Pancreas (tissue), 10 donors: Measurements from ENCODE around the gene LOX. TPM values are rescaled to one million over a fixed set of nuclear protein-coding genes. Genes with fewer than 3 reads are reported as not detected.
A peak's percentile ranks its signal among the peaks of the same experiment; 100 is the strongest.

Source experiments
- ATAC-seq, 4 donors: fragments of 200-7000 bp; cut with Tn5 transposase; one replicate each; pipeline versions ENCODE4 v1.8.0 to v1.9.1; 2020; ENCODE audit warnings: mild to moderate bottlenecking in 4 of 4, moderate library complexity in 4 of 4
- DNase-seq, 6 donors: peaks; one replicate each; pipeline ENCODE4 v3.0.0-alpha.2; 2020
- FAIRE-seq: peaks from 2 replicates; lab custom pipeline; 2012; peaks lifted over from hg19 to GRCh38; lab: Jason Lieb, UNC
- H3K27ac ChIP-seq, 4 donors: fragments of 200-600 bp; sonication (generic); 1 replicate in 3 of 4; 2 replicates in 1 of 4; pipeline versions ENCODE4 v1.5.0 to v1.8.0; 2020
- H3K27me3 ChIP-seq, 4 donors: fragments of 200-600 bp; one replicate each; pipeline ENCODE4 v1.8.0; 2021
- H3K36me3 ChIP-seq, 3 donors: fragments of 200-600 bp; sonication (generic) in 1 of 3; one replicate each; pipeline versions ENCODE4 v1.5.0 to v1.8.0; 2020 to 2021
- H3K4me1 ChIP-seq, 3 donors: fragments of 200-600 bp; one replicate each; pipeline ENCODE4 v1.8.0; 2021
- H3K4me3 ChIP-seq, 4 donors: fragments of 200-600 bp; sonication (generic) in 2 of 4; one replicate each; pipeline versions ENCODE4 v1.5.0 to v1.8.0; 2020 to 2021
- H3K9me3 ChIP-seq, 4 donors: fragments of 200-600 bp; one replicate each; pipeline ENCODE4 v1.8.0; 2021
- WGBS, 2 donors: extraction: QIAGEN DNeasy Blood & Tissue Kit; methylation state at CpG; one replicate each; pipeline ENCODE4 v1.1.7; 2013; 5-methylcytosine and 5-hydroxymethylcytosine counted together
- intact Hi-C, 3 donors: fragments of 100-400 bp; cut with DNase I; formaldehyde crosslinking; loops; one replicate each; pipeline versions ENCODE4 v1.11.1 to v1.14.2; 2022
- polyA plus RNA-seq, 2 donors: library from polyadenylated mRNA; stranded (reverse); fragments of 200-250 nt; gene quantifications; one replicate each; pipeline ENCODE4 v1.2.3, GENCODE V29; 2013
- total RNA-seq, 6 donors: library from RNA; stranded (reverse); fragmentation: NEBNext Ultra II Directional in 4 of 6; extraction: Animal tissue kit (Norgen Biotek cat#: 25700) in 4 of 6; gene quantifications; one replicate each; pipeline versions ENCODE4 v1.2.1 to v1.2.4, GENCODE V29; 2021 to 2023
- TF ChIP-seq, protein P1 (sequence below), 4 donors: fragments of 200-600 bp; sonication (generic) in 3 of 4; IDR thresholded peaks; one replicate each; pipeline versions ENCODE4 v1.5.0 to v1.8.0; 2021; ENCODE audit warnings: antibody characterized with exemption in 4 of 4
- donor health status: healthy with polysubstance abuse.
- donor health status: DM: no; HTN: no; CAD: no; lungs with moderate emphysema.
- donor health status: DM: no; HTN: no; CAD: no.
- donor health status: control.
- donor health status: control.
- donor health status: Bipolar disorder and iron deficiency.
- donor health status: DM: yes; HTN: yes; CAD: no.
- donor health status: DM: no; HTN: no; CAD: no.
- donor health status: DM: no; HTN: no; CAD: no.
- donor health status: DM: yes; HTN: yes; CAD: no.

The LOX gene
- total and polyA plus RNA-seq, 8 donors: 0.65 to 14.8 (median 2.6) TPM

DNA sequence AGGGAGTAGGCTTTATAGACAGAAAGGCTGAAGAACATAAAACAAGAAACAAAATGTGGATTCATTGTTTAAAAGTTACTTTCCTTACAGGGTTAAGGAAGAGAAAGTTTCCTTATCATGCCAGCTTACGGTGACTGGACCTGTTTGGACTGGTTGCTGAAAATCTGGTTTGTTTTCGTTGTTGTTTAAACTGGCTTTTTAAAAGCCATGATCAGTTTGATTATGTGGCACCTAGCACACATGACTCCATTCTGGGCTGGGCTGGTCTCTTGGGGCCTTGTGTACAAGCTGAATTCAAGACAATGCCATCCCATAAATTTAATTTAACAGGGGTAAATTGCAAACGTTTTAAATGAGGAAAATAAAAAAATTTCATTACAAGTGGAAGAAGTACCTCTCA lies 32.9 kb upstream of the LOX start:
- DNase-seq (no peak), ATAC-seq (no peak), FAIRE-seq (no peak)
- no peak overlapping the region for H3K4me3 ChIP-seq
- no peaks in the 10 kb centered on the region for H3K4me1 ChIP-seq
- H3K27ac ChIP-seq: no peak overlapping the region
- no peaks in the 10 kb centered on the region for H3K9me3 ChIP-seq
- WGBS, 2 donors: 17 to 18% methylated on average over 3 of the region's 3 CpGs
- H3K36me3 ChIP-seq: no peaks in the 10 kb centered on the region
- peaks cover 0 to 6% (median 0%) of the 10 kb centered on the region in 4 donors for H3K27me3 ChIP-seq
- intact Hi-C loops: no loop called here
- TF ChIP-seq, protein P1, sequence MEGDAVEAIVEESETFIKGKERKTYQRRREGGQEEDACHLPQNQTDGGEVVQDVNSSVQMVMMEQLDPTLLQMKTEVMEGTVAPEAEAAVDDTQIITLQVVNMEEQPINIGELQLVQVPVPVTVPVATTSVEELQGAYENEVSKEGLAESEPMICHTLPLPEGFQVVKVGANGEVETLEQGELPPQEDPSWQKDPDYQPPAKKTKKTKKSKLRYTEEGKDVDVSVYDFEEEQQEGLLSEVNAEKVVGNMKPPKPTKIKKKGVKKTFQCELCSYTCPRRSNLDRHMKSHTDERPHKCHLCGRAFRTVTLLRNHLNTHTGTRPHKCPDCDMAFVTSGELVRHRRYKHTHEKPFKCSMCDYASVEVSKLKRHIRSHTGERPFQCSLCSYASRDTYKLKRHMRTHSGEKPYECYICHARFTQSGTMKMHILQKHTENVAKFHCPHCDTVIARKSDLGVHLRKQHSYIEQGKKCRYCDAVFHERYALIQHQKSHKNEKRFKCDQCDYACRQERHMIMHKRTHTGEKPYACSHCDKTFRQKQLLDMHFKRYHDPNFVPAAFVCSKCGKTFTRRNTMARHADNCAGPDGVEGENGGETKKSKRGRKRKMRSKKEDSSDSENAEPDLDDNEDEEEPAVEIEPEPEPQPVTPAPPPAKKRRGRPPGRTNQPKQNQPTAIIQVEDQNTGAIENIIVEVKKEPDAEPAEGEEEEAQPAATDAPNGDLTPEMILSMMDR (IDR thresholded peaks at IDR 0.05): no peak

DNA sequence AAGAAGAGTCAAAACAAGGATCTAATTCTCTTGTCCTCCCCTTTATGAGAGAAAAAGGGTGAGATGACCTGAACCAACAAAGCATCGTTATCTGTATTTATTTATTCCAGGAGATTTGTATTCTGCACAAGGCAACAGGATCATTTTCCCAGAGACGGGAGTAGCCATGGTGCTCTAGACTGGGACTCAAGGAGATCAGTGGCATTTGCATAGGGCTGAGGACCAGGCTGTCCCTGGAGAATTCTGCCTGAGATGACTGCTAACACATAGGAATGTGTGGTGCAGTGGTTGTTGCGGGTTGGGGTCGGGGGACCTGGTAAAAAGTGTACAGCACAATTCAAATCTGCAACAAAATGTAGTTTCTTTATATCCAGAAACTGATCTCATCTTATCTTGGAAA lies 29.0 kb upstream of the LOX start:
- intact Hi-C loops: no loop called here
- H3K27me3 ChIP-seq: peaks cover 0 to 6% (median 0%) of the 10 kb centered on the region in 4 donors
- H3K4me3 ChIP-seq: no peak overlapping the region
- DNase-seq (no peak), ATAC-seq (no peak), FAIRE-seq (no peak)
- no peaks in the 10 kb centered on the region for H3K36me3 ChIP-seq
- H3K9me3 ChIP-seq: no peaks in the 10 kb centered on the region
- no peaks in the 10 kb centered on the region for H3K4me1 ChIP-seq
- no peak overlapping the region for H3K27ac ChIP-seq
- WGBS, 2 donors: 75 to 84% methylated on average over 4 of the region's 4 CpGs
- TF ChIP-seq, protein P1 (IDR thresholded peaks at IDR 0.05): no peak

DNA sequence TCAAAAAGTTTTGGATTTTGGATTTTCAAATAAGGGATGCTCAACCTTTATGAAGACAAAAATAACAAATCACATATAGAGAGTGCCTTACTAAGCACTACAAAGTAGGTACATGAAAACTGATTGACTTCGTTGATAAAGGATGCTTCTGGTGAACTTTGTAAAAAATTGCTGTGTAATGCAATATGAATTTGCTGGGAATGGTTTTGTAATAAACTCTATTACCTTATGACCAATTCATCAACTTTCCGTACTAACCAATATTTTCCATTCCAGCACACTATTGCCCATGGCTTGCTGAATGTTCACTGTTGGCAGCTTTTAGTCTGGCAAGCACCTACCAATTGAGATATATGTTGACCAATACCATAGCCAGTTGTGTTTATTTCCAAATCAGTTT lies 27.9 kb upstream of the LOX start:
- Histone ChIP-seq H3K4me3 (no peak overlapping the region), H3K27me3 (peaks cover 0 to 6% (median 0%) of the 10 kb centered on the region in 4 donors), H3K4me1 (no peaks in the 10 kb centered on the region), H3K9me3 (no peaks in the 10 kb centered on the region), H3K27ac (no peak overlapping the region), H3K36me3 (no peaks in the 10 kb centered on the region)
- ATAC-seq (no peak), DNase-seq (no peak), FAIRE-seq (no peak)
- intact Hi-C loops: no loop called here
- TF ChIP-seq, protein P1 (IDR thresholded peaks at IDR 0.05): no peak
- WGBS, 2 donors: 63 to 82% methylated on average over 2 of the region's 2 CpGs

DNA sequence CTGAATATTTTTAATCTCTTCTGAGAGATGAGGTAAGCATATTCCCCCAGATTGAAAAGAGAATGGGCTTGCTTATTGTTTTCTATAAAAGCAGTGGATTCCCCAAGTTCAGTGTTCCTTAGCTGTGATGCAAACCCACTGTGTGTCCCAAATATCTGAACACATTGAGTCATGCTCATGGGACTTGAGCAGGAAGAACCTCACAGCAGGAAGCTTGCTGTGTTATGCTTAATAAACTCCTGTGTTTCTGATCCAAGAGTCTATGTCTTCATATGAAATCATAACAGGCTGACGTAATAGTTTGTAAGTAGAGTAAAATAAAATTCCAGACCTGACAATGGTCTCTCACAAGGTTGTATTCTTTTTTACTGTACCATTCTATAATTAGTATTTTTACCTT lies 24.8 kb upstream of the LOX start:
- Histone ChIP-seq H3K4me3 (no peak overlapping the region), H3K4me1 (no peaks in the 10 kb centered on the region), H3K27me3 (peaks cover 0 to 6% (median 0%) of the 10 kb centered on the region in 4 donors), H3K27ac (no peak overlapping the region), H3K36me3 (no peaks in the 10 kb centered on the region), H3K9me3 (no peaks in the 10 kb centered on the region)
- ATAC-seq (no peak), DNase-seq (no peak), FAIRE-seq (no peak)
- WGBS, 2 donors: 75 to 85% methylated on average over 1 of the region's 1 CpG
- TF ChIP-seq, protein P1 (IDR thresholded peaks at IDR 0.05): no peak
- intact Hi-C loops: no loop called here

DNA sequence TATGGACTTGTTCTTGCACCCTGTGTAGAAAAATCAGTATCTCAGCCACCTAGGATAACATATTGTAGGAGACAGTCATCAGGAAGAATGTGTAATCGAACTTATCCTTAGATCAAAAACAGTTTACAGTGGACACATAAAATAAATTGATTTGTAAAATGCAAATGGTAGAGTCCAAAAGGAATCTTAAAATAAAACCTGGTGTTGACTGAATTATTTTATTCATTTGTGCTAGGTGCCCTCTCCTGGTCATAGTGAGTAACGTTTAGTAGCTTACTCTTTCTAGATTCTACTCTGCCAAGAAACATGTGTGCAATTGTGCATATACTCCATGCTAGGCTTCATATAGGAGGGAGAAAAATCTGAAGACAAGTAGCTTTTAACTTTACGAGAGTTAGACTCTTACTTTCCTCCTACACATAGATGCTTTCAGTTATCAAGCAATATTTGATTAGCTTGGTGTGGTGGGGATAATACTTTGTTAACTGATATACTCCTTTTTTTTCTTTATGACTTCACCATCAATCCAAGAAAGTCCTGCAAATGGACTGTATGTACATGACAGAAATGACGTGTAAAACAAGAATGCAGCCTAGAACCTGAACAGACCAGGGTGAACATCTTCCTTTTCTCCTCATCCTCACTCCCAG lies 23.7 kb upstream of the LOX start:
- 14 to 15% methylated on average over 4 of the region's 4 CpGs for WGBS, 2 donors
- H3K4me1 ChIP-seq: no peaks in the 10 kb centered on the region
- peaks cover 0 to 6% (median 0%) of the 10 kb centered on the region in 4 donors for H3K27me3 ChIP-seq
- H3K9me3 ChIP-seq: no peaks in the 10 kb centered on the region
- H3K27ac ChIP-seq: no peak overlapping the region
- TF ChIP-seq, protein P1 (IDR thresholded peaks at IDR 0.05): peak in 3 of 4 donors; percentile 24 to 39 (median 35)
- H3K4me3 ChIP-seq: no peak overlapping the region
- DNase-seq (no peak), ATAC-seq (peak in 3 of 4 donors; percentile 64 to 72 (median 69)), FAIRE-seq (peak; percentile 60)
- no peaks in the 10 kb centered on the region for H3K36me3 ChIP-seq
- intact Hi-C loops: no loop called here
